NCI-H510A treated with DMSO at 0.1 percent for 48 hours (cell line): ENCODE data around the gene RAB20.
"Not testable (repeated sequence)": the region's sequence is repeated elsewhere in the genome, so short reads cannot be mapped to it uniquely, and the experiment has no call there.

Experiments used
- DNase-seq: peaks from one replicate; lab custom pipeline; 2025; lab: John Stamatoyannopoulos, UW

RAB20 gene

GRCh38 chr13:110509478-110509926 lies 52.0 kb downstream of the RAB20 start:
- DNase-seq, result peak; percentile 73

GRCh38 chr13:110507678-110508381 lies 53.7 kb downstream of the RAB20 start:
- peak; percentile 60 for DNase-seq

- peak; percentile 31 for DNase-seq
Observed at GRCh38 chr13:110506859-110507566, 54.5 kb downstream of the RAB20 start.

GRCh38 chr13:110506396-110506795 lies 55.1 kb downstream of the RAB20 start:
- DNase-seq, result no peak

GRCh38 chr13:110505594-110505993 lies 55.9 kb downstream of the RAB20 start:
- no peak for DNase-seq

- no peak for DNase-seq
Observed at GRCh38 chr13:110503979-110504499, 57.5 kb downstream of the RAB20 start.

- DNase-seq, result no peak
Observed at GRCh38 chr13:110503037-110503901, 58.3 kb downstream of the RAB20 start.

- no peak for DNase-seq
Observed at GRCh38 chr13:110501188-110501587, 60.3 kb downstream of the RAB20 start.

GRCh38 chr13:110500341-110500740 lies 61.2 kb downstream of the RAB20 start:
- DNase-seq, result no peak

GRCh38 chr13:110499621-110500281 lies 61.8 kb downstream of the RAB20 start:
- peak; percentile 74 for DNase-seq

- no peak for DNase-seq
Observed at GRCh38 chr13:110498765-110499164, 62.8 kb downstream of the RAB20 start.

GRCh38 chr13:110498327-110498726 lies 63.2 kb downstream of the RAB20 start:
- DNase-seq, result no peak

- DNase-seq, result not testable (repeated sequence)
Observed at GRCh38 chr13:110497896-110498295, 63.6 kb downstream of the RAB20 start.

- DNase-seq, result no peak
Observed at GRCh38 chr13:110497003-110497402, 64.5 kb downstream of the RAB20 start.

GRCh38 chr13:110496281-110496680 lies 65.2 kb downstream of the RAB20 start:
- no peak for DNase-seq

- DNase-seq, result no peak
Observed at GRCh38 chr13:110495881-110496280, 65.6 kb downstream of the RAB20 start.

- no peak for DNase-seq
Observed at GRCh38 chr13:110495376-110495775, 66.1 kb downstream of the RAB20 start.

GRCh38 chr13:110493613-110494012 lies 67.9 kb downstream of the RAB20 start:
- DNase-seq, result no peak

- DNase-seq, result peak; percentile 24
Observed at GRCh38 chr13:110492679-110493593, 68.6 kb downstream of the RAB20 start.

GRCh38 chr13:110491869-110492678 lies 69.4 kb downstream of the RAB20 start:
- DNase-seq, result no peak
